GM23338 (cell line): Measurements from ENCODE around the gene CHST12. TPM values are rescaled to one million over a fixed set of nuclear protein-coding genes. Genes with fewer than 3 reads are reported as not detected.

Source experiments
- ATAC-seq: fragments of 200-7000 bp; cut with Tn5 transposase; 3 replicates; pipeline ENCODE4 v1.9.1; 2020
- DNase-seq: peaks from one replicate; pipeline ENCODE4 v3.0.0-alpha.2; 2015; ENCODE audit warnings: low spot score
- H2AFZ ChIP-seq: fragments of 200-600 bp; sonication (generic); 2 replicates; pipeline ENCODE4 v1.8.0; 2016; ENCODE audit warnings: antibody characterized with exemption, mild to moderate bottlenecking, moderate library complexity
- H3F3A ChIP-seq: fragments of 200-600 bp; sonication (generic); replicated peaks from 2 replicates; pipeline ENCODE4 v1.8.0; 2017; ENCODE audit warnings: antibody characterized with exemption, mixed run types, low read depth
- H3K27ac ChIP-seq: fragments of 200-600 bp; sonication (generic); 2 replicates; pipeline ENCODE4 v1.6.1; 2016; ENCODE audit warnings: low read depth
- H3K27me3 ChIP-seq: fragments of 200-600 bp; sonication (generic); 2 replicates; pipeline ENCODE4 v1.8.0; 2016; ENCODE audit warnings: mild to moderate bottlenecking, mixed run types, moderate library complexity; ENCODE audit not compliant: insufficient read depth
- H3K36me3 ChIP-seq: fragments of 200-600 bp; sonication (generic); 2 replicates; pipeline ENCODE4 v1.8.0; 2016; ENCODE audit warnings: mild to moderate bottlenecking; ENCODE audit not compliant: insufficient read depth
- H3K4me1 ChIP-seq: fragments of 200-600 bp; sonication (generic); 2 replicates; pipeline ENCODE4 v1.8.0; 2016; ENCODE audit warnings: mild to moderate bottlenecking, moderate library complexity; ENCODE audit not compliant: insufficient read depth
- H3K4me2 ChIP-seq: fragments of 200-600 bp; sonication (generic); 2 replicates; pipeline ENCODE4 v1.7.1; 2017; ENCODE audit warnings: mixed run types
- H3K4me3 ChIP-seq: fragments of 200-600 bp; sonication (generic); 2 replicates; pipeline ENCODE4 v1.6.1; 2016; ENCODE audit warnings: mixed run types
- H3K79me2 ChIP-seq: fragments of 200-600 bp; sonication (generic); replicated peaks from 2 replicates; pipeline ENCODE4 v1.8.0; 2017; ENCODE audit warnings: mild to moderate bottlenecking; ENCODE audit not compliant: insufficient read depth
- H3K9me2 ChIP-seq: fragments of 200-600 bp; sonication (generic); 2 replicates; pipeline ENCODE4 v1.8.0; 2017; ENCODE audit not compliant: insufficient read depth
- H4K20me1 ChIP-seq: fragments of 200-600 bp; sonication (generic); replicated peaks from 2 replicates; pipeline ENCODE4 v1.8.0; 2017; ENCODE audit warnings: mild to moderate bottlenecking; ENCODE audit not compliant: insufficient read depth
- H3K27ac Mint-ChIP-seq: 2 replicates; pipeline ENCODE4 v1.8.0; 2020; ENCODE audit warnings: inconsistent platforms, mild to moderate bottlenecking, moderate library complexity, mixed read lengths
- H3K27me3 Mint-ChIP-seq: 3 replicates; pipeline ENCODE4 v1.8.0; 2022; ENCODE audit warnings: low read depth, mild to moderate bottlenecking, moderate library complexity, mixed read lengths, inconsistent platforms; ENCODE audit not compliant: insufficient read depth, poor library complexity
- H3K36me3 Mint-ChIP-seq: 3 replicates; pipeline ENCODE4 v1.8.0; 2021; ENCODE audit warnings: low read depth, mild to moderate bottlenecking, inconsistent platforms, moderate library complexity, mixed read lengths
- H3K4me1 Mint-ChIP-seq: 3 replicates; pipeline ENCODE4 v1.8.0; 2020; ENCODE audit warnings: mild to moderate bottlenecking, inconsistent platforms, mixed read lengths
- H3K4me3 Mint-ChIP-seq: 3 replicates; pipeline ENCODE4 v1.8.0; 2021; ENCODE audit warnings: moderate library complexity, mild to moderate bottlenecking, inconsistent platforms, mixed read lengths
- H3K9me3 Mint-ChIP-seq: 3 replicates; pipeline ENCODE4 v1.8.0; 2020; ENCODE audit warnings: moderate library complexity, mild to moderate bottlenecking, inconsistent platforms, mixed read lengths
- CREB1 ChIP-seq: fragments of 250-450 bp; sonication (Bioruptor Pico); IDR thresholded peaks from 2 replicates; pipeline ENCODE4 v1.5.0; 2020; ENCODE audit warnings: low read depth, mild to moderate bottlenecking, moderate library complexity
- CTCF ChIP-seq, 2 experiments: fragments of 200-600 bp in 1 of 2; sonication (generic) in 1 of 2; conservative IDR thresholded peaks; 2 replicates each; pipeline versions ENCODE4 v1.5.1 to v1.6.1; 2016 to 2017; ENCODE audit warnings: antibody characterized with exemption in 2 of 2, low read depth in 2 of 2, mild to moderate bottlenecking in 2 of 2, moderate library complexity in 1 of 2
- EZH2 ChIP-seq: fragments of 200-600 bp; sonication (generic); IDR thresholded peaks from one replicate; pipeline ENCODE4 v1.8.0; 2017; ENCODE audit warnings: antibody characterized with exemption, mild to moderate bottlenecking, low read depth; ENCODE audit not compliant: unreplicated experiment
- EZH2phosphoT487 ChIP-seq: fragments of 200-600 bp; sonication (generic); IDR thresholded peaks from one replicate; pipeline ENCODE4 v1.8.1; 2018; ENCODE audit warnings: antibody characterized with exemption; ENCODE audit not compliant: unreplicated experiment
- JUNB ChIP-seq: IDR thresholded peaks from one replicate; pipeline ENCODE4 v1.6.1; 2016; ENCODE audit warnings: antibody characterized with exemption; ENCODE audit not compliant: unreplicated experiment
- NANOG ChIP-seq: IDR thresholded peaks from 2 replicates; pipeline ENCODE4 v1.6.1; 2016; ENCODE audit warnings: antibody characterized with exemption, borderline replicate concordance
- POLR2AphosphoS5 ChIP-seq: IDR thresholded peaks from 2 replicates; pipeline ENCODE4 v1.6.1; 2016; ENCODE audit warnings: antibody characterized with exemption, low read depth
- REST ChIP-seq: IDR thresholded peaks from one replicate; pipeline ENCODE4 v1.6.1; 2018; ENCODE audit warnings: antibody characterized with exemption; ENCODE audit not compliant: unreplicated experiment
- STAT1 ChIP-seq: IDR thresholded peaks from one replicate; pipeline ENCODE4 v1.6.1; 2016; ENCODE audit warnings: antibody characterized with exemption; ENCODE audit not compliant: unreplicated experiment
- ZNF114 ChIP-seq: fragments of 250-450 bp; sonication (Bioruptor Pico); IDR thresholded peaks from 2 replicates; pipeline ENCODE4 v1.5.0; 2020; ENCODE audit warnings: mild to moderate bottlenecking, moderate library complexity
- ZNF331 ChIP-seq: fragments of 250-450 bp; sonication (Bioruptor Pico); IDR thresholded peaks from 2 replicates; pipeline ENCODE4 v1.5.0; 2020; ENCODE audit warnings: low read depth, mild to moderate bottlenecking, moderate library complexity
- polyA plus RNA-seq: library from polyadenylated mRNA; unstranded; fragments of >200 nt; fragmentation: Nextera tagmentation; extraction: Ambion mirVana; gene quantifications from 2 replicates; pipeline ENCODE4 v1.2.1, GENCODE V29; 2016
- total RNA-seq: library from RNA; depleted of rRNA; stranded (reverse); fragments of >200 nt; shearing (Covaris generic); gene quantifications from 2 replicates; pipeline ENCODE4 v1.2.3, GENCODE V29; 2014
- TF ChIP-seq, protein P1 (sequence below): IDR thresholded peaks from 2 replicates; pipeline ENCODE4 v1.6.1; 2016; ENCODE audit warnings: antibody characterized with exemption

The CHST12 gene
- total and polyA plus RNA-seq, 2 experiments from 2014 or later, result 10.1 to 14.6 TPM

DNA sequence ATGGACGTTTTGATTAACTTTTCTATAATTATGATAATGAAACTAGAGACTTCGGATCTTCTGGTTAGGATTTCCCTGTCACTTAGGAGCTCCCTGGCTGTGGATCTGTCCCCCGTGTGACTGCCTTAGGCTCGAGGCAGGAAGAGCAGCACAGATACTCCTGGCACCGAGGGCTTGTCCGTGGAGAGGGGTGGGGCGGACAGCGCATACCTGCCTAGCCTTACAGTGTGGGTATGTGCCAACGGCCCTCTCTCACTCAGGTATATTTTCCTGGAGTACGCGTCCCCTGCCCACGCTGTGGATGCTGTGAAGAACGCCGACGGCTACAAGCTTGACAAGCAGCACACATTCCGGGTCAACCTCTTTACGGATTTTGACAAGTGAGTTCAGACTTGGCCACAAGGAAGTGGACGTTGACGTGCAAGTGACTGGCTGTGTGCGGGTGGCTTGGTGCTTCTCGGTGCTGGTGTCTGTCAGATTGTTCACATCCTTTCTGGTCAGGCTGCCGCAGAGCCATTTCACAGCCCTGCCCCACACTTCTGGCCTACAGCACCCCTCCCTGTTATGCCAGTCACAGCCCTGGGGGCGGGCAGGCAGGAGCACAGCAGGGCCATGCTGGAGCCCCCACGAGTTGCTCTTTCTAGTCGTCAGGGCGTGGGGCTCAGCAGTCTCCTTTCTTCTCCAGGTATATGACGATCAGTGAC lies 40.9 kb upstream of the CHST12 start (continued):
- TF ChIP-seq CTCF (conservative IDR thresholded peaks at IDR 0.05; ENCODE audit: low read depth in 2 of 2) (no peak), POLR2AphosphoS5 (no peak), EZH2 (no peak), ZNF114 (CRISPR knock-in tag) (no peak), CREB1 (no peak), ZNF331 (CRISPR knock-in tag) (no peak)

GRCh38 chr7:2369139-2369538 lies 34.3 kb upstream of the CHST12 start:
- H3K4me1 Mint-ChIP-seq, result no peaks in the 10 kb centered on the region
- peaks cover 3% of the 10 kb centered on the region for H3K27me3 Mint-ChIP-seq
- H2AFZ ChIP-seq, result no peak overlapping the region
- H3K27ac Mint-ChIP-seq, result no peak overlapping the region
- peaks cover 98% of the 10 kb centered on the region for H3K36me3 Mint-ChIP-seq
- H3K27me3 ChIP-seq, result no peaks in the 10 kb centered on the region
- no peaks in the 10 kb centered on the region for H3K9me3 Mint-ChIP-seq
- DNase-seq, result no peak
- H3F3A ChIP-seq, result peaks cover 56% of the 10 kb centered on the region
- no peaks in the 10 kb centered on the region for H3K9me2 ChIP-seq
- peaks cover 82% of the 10 kb centered on the region for H3K79me2 ChIP-seq
- no peak overlapping the region for H3K27ac ChIP-seq
- H4K20me1 ChIP-seq, result peaks cover 62% of the 10 kb centered on the region
- no peak overlapping the region for H3K4me3 Mint-ChIP-seq
- no peak for ATAC-seq
- peaks cover 98% of the 10 kb centered on the region for H3K36me3 ChIP-seq
- H3K4me3 ChIP-seq, result no peak overlapping the region
- H3K4me1 ChIP-seq, result no peaks in the 10 kb centered on the region
- H3K4me2 ChIP-seq, result no peak overlapping the region
- TF ChIP-seq NANOG (no peak), CTCF (conservative IDR thresholded peaks at IDR 0.05; ENCODE audit: low read depth in 2 of 2) (no peak), STAT1 (no peak), EZH2phosphoT487 (no peak), REST (no peak), ZNF331 (CRISPR knock-in tag) (no peak), CREB1 (no peak), JUNB (no peak)
- TF ChIP-seq, protein P1, sequence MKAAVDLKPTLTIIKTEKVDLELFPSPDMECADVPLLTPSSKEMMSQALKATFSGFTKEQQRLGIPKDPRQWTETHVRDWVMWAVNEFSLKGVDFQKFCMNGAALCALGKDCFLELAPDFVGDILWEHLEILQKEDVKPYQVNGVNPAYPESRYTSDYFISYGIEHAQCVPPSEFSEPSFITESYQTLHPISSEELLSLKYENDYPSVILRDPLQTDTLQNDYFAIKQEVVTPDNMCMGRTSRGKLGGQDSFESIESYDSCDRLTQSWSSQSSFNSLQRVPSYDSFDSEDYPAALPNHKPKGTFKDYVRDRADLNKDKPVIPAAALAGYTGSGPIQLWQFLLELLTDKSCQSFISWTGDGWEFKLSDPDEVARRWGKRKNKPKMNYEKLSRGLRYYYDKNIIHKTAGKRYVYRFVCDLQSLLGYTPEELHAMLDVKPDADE, result no peak
